OCI-LY1 (cell line): ENCODE results near the gene HDGFL3.

Experiments used
- CTCF ChIP-seq: fragments of 200-600 bp; sonication (generic), shearing (Covaris generic); IDR thresholded peaks from 2 replicates; pipeline ENCODE4 v1.5.1; 2017; ENCODE audit warnings: mild to moderate bottlenecking, antibody characterized with exemption, low read length, moderate library complexity, mixed read lengths
- EZH2 ChIP-seq: fragments of 200-600 bp; sonication (generic), shearing (Covaris generic); IDR thresholded peaks from 2 replicates; pipeline ENCODE4 v1.8.0; 2017; ENCODE audit warnings: borderline replicate concordance, mixed run types, mild to moderate bottlenecking, antibody characterized with exemption, low read length, moderate library complexity, mixed read lengths

- TF ChIP-seq EZH2 (no peak), CTCF (no peak)
Measured at GRCh38 chr15:83190450-83190849, 17.2 kb downstream of the HDGFL3 start.
